Duodenal mucosa (tissue), 2 donors: ENCODE measurements around the gene BCCIP.

ENCODE experiments used
- H3K27ac ChIP-seq: one replicate; pipeline ENCODE4 v1.7.0; 2013; ENCODE audit warnings: low read depth, low read length
- H3K27me3 ChIP-seq, 2 donors: one replicate each; pipeline ENCODE4 v1.7.0; 2013; ENCODE audit warnings: low read length in 2 of 2, control low read depth in 1 of 2; ENCODE audit not compliant: insufficient read depth in 2 of 2, control insufficient read depth in 1 of 2
- H3K36me3 ChIP-seq, 2 donors: one replicate each; pipeline ENCODE4 v1.7.0; 2013; ENCODE audit warnings: low read length in 2 of 2, control low read depth in 1 of 2; ENCODE audit not compliant: insufficient read depth in 2 of 2, control insufficient read depth in 1 of 2
- H3K4me1 ChIP-seq, 2 donors: one replicate each; pipeline ENCODE4 v1.7.0; 2013; ENCODE audit warnings: low read length in 2 of 2, control low read depth in 1 of 2; ENCODE audit not compliant: insufficient read depth in 2 of 2, control insufficient read depth in 1 of 2
- H3K4me3 ChIP-seq, 2 donors: one replicate each; pipeline ENCODE4 v1.7.0; 2013; ENCODE audit warnings: low read length in 2 of 2, low read depth in 1 of 2
- H3K9ac ChIP-seq, 2 donors: one replicate each; pipeline ENCODE4 v1.7.0; 2013; ENCODE audit warnings: low read length in 2 of 2, low read depth in 1 of 2
- H3K9me3 ChIP-seq, 2 donors: one replicate each; pipeline ENCODE4 v1.7.0; 2013; ENCODE audit warnings: low read length in 2 of 2, control low read depth in 1 of 2; ENCODE audit not compliant: control insufficient read depth in 1 of 2

BCCIP gene

GRCh38 chr10:125843603-125844329 lies 20.4 kb downstream of the BCCIP start:
- no peak overlapping the region for H3K4me3 ChIP-seq
- no peaks in the 10 kb centered on the region for H3K27me3 ChIP-seq
- H3K9me3 ChIP-seq, result no peaks in the 10 kb centered on the region
- H3K9ac ChIP-seq, result no peak overlapping the region
- no peaks in the 10 kb centered on the region for H3K4me1 ChIP-seq
- H3K36me3 ChIP-seq, result peaks cover 32 to 61% of the 10 kb centered on the region in 2 donors
- no peak overlapping the region for H3K27ac ChIP-seq

GRCh38 chr10:125844751-125845221 lies 21.4 kb downstream of the BCCIP start:
- Histone ChIP-seq H3K9ac (no peak overlapping the region), H3K27ac (no peak overlapping the region), H3K4me3 (no peak overlapping the region), H3K27me3 (no peaks in the 10 kb centered on the region), H3K36me3 (peaks cover 26 to 63% of the 10 kb centered on the region in 2 donors), H3K9me3 (no peaks in the 10 kb centered on the region), H3K4me1 (no peaks in the 10 kb centered on the region)

GRCh38 chr10:125845617-125846016 lies 22.3 kb downstream of the BCCIP start:
- no peak overlapping the region for H3K4me3 ChIP-seq
- H3K4me1 ChIP-seq, result no peaks in the 10 kb centered on the region
- H3K27ac ChIP-seq, result no peak overlapping the region
- no peaks in the 10 kb centered on the region for H3K9me3 ChIP-seq
- no peaks in the 10 kb centered on the region for H3K27me3 ChIP-seq
- H3K9ac ChIP-seq, result no peak overlapping the region
- peaks cover 19 to 59% of the 10 kb centered on the region in 2 donors for H3K36me3 ChIP-seq

GRCh38 chr10:125846894-125847293 lies 23.5 kb downstream of the BCCIP start:
- Histone ChIP-seq H3K4me1 (no peaks in the 10 kb centered on the region), H3K9me3 (no peaks in the 10 kb centered on the region), H3K4me3 (no peak overlapping the region), H3K9ac (no peak overlapping the region), H3K27ac (no peak overlapping the region), H3K27me3 (no peaks in the 10 kb centered on the region), H3K36me3 (peaks cover 23 to 62% of the 10 kb centered on the region in 2 donors)

- H3K9ac ChIP-seq, result no peak overlapping the region
- H3K4me3 ChIP-seq, result no peak overlapping the region
- peaks cover 29 to 68% of the 10 kb centered on the region in 2 donors for H3K36me3 ChIP-seq
- no peaks in the 10 kb centered on the region for H3K4me1 ChIP-seq
- no peak overlapping the region for H3K27ac ChIP-seq
- no peaks in the 10 kb centered on the region for H3K9me3 ChIP-seq
- no peaks in the 10 kb centered on the region for H3K27me3 ChIP-seq
Measured at GRCh38 chr10:125848371-125848770, 25.0 kb downstream of the BCCIP start.

- Histone ChIP-seq H3K9me3 (no peaks in the 10 kb centered on the region), H3K27me3 (no peaks in the 10 kb centered on the region), H3K4me1 (no peaks in the 10 kb centered on the region), H3K9ac (no peak overlapping the region), H3K36me3 (peaks cover 29 to 63% of the 10 kb centered on the region in 2 donors), H3K27ac (no peak overlapping the region), H3K4me3 (no peak overlapping the region)
Measured at GRCh38 chr10:125848857-125849256, 25.5 kb downstream of the BCCIP start.

GRCh38 chr10:125849448-125849847 lies 26.1 kb downstream of the BCCIP start:
- Histone ChIP-seq H3K27ac (no peak overlapping the region), H3K9ac (no peak overlapping the region), H3K9me3 (no peaks in the 10 kb centered on the region), H3K27me3 (no peaks in the 10 kb centered on the region), H3K4me1 (no peaks in the 10 kb centered on the region), H3K36me3 (peaks cover 29 to 61% of the 10 kb centered on the region in 2 donors), H3K4me3 (no peak overlapping the region)

- Histone ChIP-seq H3K27ac (no peak overlapping the region), H3K9me3 (no peaks in the 10 kb centered on the region), H3K4me3 (no peak overlapping the region), H3K9ac (no peak overlapping the region), H3K36me3 (peaks cover 23 to 53% of the 10 kb centered on the region in 2 donors), H3K27me3 (no peaks in the 10 kb centered on the region), H3K4me1 (no peaks in the 10 kb centered on the region)
Measured at GRCh38 chr10:125850766-125851731, 27.7 kb downstream of the BCCIP start.

GRCh38 chr10:125852487-125852886 lies 29.1 kb downstream of the BCCIP start:
- Histone ChIP-seq H3K4me1 (no peaks in the 10 kb centered on the region), H3K4me3 (no peak overlapping the region), H3K36me3 (peaks cover 23 to 48% of the 10 kb centered on the region in 2 donors), H3K27ac (no peak overlapping the region), H3K9ac (no peak overlapping the region), H3K9me3 (no peaks in the 10 kb centered on the region), H3K27me3 (no peaks in the 10 kb centered on the region)

- peaks cover 15 to 20% of the 10 kb centered on the region in 2 donors for H3K36me3 ChIP-seq
- no peak overlapping the region for H3K27ac ChIP-seq
- no peak overlapping the region for H3K4me3 ChIP-seq
Measured at GRCh38 chr10:125857185-125857760, 33.9 kb downstream of the BCCIP start.

More at GRCh38 chr10:125857185-125857760, 33.9 kb downstream of the BCCIP start:
- H3K4me1 ChIP-seq, result no peaks in the 10 kb centered on the region
- no peaks in the 10 kb centered on the region for H3K9me3 ChIP-seq
- no peak overlapping the region for H3K9ac ChIP-seq
- no peaks in the 10 kb centered on the region for H3K27me3 ChIP-seq
